Erythroblast (primary cell): ENCODE measurements around the gene ADAMTS16.

ENCODE experiments used
- GATA1 ChIP-seq: IDR thresholded peaks from 2 replicates; pipeline ENCODE4 v1.6.1; 2011; ENCODE audit warnings: low read depth, mild to moderate bottlenecking, control low read depth, low read length, moderate library complexity
- POLR2A ChIP-seq: IDR thresholded peaks from 2 replicates; pipeline ENCODE4 v1.6.1; 2011; ENCODE audit warnings: mild to moderate bottlenecking, low read length

DNA sequence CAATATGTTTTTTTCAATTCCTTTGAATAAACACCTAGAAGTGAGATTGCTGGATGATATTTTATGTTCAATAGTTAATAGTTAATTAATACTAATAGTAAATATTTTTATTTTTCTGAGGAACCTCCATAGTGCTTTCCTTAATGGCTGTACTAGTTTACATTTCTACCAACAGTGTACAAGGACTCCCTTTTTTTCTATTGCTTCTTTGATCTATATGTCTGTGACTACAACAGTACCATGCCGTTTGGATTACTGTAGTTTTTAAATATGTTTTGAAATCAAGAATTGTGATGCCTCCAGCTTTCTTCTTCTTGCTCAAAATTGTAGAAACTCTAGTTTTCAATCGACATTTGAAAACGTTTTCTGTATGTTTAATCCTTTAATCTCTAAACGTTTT is 39.5 kb upstream of the ADAMTS16 start:
- TF ChIP-seq POLR2A (no peak), GATA1 (no peak)
